K562 (cell line): ENCODE measurements around the gene NUPR1. TPM values are rescaled to one million over a fixed set of nuclear protein-coding genes. Genes with fewer than 3 reads are reported as not detected.

ENCODE experiments used
- ATAC-seq: fragments of 200-7000 bp; cut with Tn5 transposase; 3 replicates; pipeline ENCODE4 v1.9.1; 2020; ENCODE audit warnings: moderate library complexity
- BruUV-seq: library from RNA; stranded (reverse); fragments of 400-500 nt; replicated peaks from 2 replicates; lab custom pipeline; 2021; lab: Mats Ljungman, UMichigan
- CTCF ChIA-PET: fragments of 300-600 bp; formaldehyde crosslinking; extraction: SDS; loops from one replicate; lab custom pipeline; 2021; ENCODE audit warnings: low intra/inter-chr PET ratio; lab: Yijun Ruan, JAX
- POLR2A ChIA-PET: fragments of 300-600, 350-650 bp; sonication (Branson Sonifier 250); formaldehyde crosslinking; extraction: SDS; loops from one replicate; lab custom pipeline; 2021; ENCODE audit warnings: antibody characterized with exemption, inconsistent platforms; lab: Yijun Ruan, JAX
- DNase-seq, 4 experiments: peaks; one replicate each; pipeline versions ENCODE4 v3.0.0 to v3.0.0-alpha.2; 2011 to 2018; ENCODE audit warnings: low spot score in 3 of 4, mixed read lengths in 3 of 4; ENCODE audit errors: extremely low read depth in 1 of 4
- FAIRE-seq: peaks from 2 replicates; lab custom pipeline; 2011; peaks lifted over from hg19 to GRCh38; lab: Jason Lieb, UNC
- H2AFZ ChIP-seq: 2 replicates; pipeline ENCODE4 v1.6.0; 2011; ENCODE audit warnings: low read depth, low read length, control low read depth, inconsistent platforms
- H3K27ac ChIP-seq: fragments of 200-600 bp; 3 replicates; pipeline ENCODE4 v1.8.0; 2011; ENCODE audit warnings: low read depth, mild to moderate bottlenecking, control low read depth, inconsistent platforms, low read length, moderate library complexity, mixed read lengths; ENCODE audit errors: extremely low read depth
- H3K27me3 ChIP-seq, 2 experiments: fragments of 300-600 bp in 1 of 2; 2 replicates in 1 of 2; 3 replicates in 1 of 2; pipeline versions ENCODE4 v1.6.0 to v1.8.0; 2011; ENCODE audit warnings: inconsistent platforms in 2 of 2, low read length in 2 of 2, mild to moderate bottlenecking in 1 of 2, mixed read lengths in 1 of 2, moderate library complexity in 1 of 2; ENCODE audit not compliant: control insufficient read depth in 2 of 2, insufficient read depth in 2 of 2
- H3K36me3 ChIP-seq: fragments of 300-600 bp; 3 replicates; pipeline ENCODE4 v1.8.0; 2011; ENCODE audit warnings: mild to moderate bottlenecking, low read length, inconsistent platforms; ENCODE audit not compliant: control insufficient read depth, insufficient read depth
- H3K4me1 ChIP-seq, 2 experiments: fragments of 200-600 bp in 1 of 2; replicated peaks in 1 of 2; 2 replicates in 1 of 2; 3 replicates in 1 of 2; pipeline versions ENCODE4 v1.5.1 to v1.8.0; 2011; ENCODE audit warnings: inconsistent platforms in 2 of 2, low read length in 2 of 2, mild to moderate bottlenecking in 1 of 2, mixed read lengths in 1 of 2, moderate library complexity in 1 of 2; ENCODE audit not compliant: control insufficient read depth in 2 of 2, insufficient read depth in 2 of 2
- H3K4me2 ChIP-seq: 2 replicates; pipeline ENCODE4 v1.6.1; 2011; ENCODE audit warnings: low read length, control low read depth, inconsistent platforms, mixed read lengths; ENCODE audit not compliant: insufficient read depth
- H3K4me3 ChIP-seq: fragments of 200-600 bp; sonication (generic), shearing (Covaris generic); 2 replicates; pipeline ENCODE4 v1.5.1; 2016; ENCODE audit warnings: control low read depth, inconsistent platforms
- H3K79me2 ChIP-seq: fragments of 200-600 bp; 3 replicates; pipeline ENCODE4 v1.8.0; 2011; ENCODE audit warnings: low read length, inconsistent platforms; ENCODE audit not compliant: control insufficient read depth, insufficient read depth
- H3K9ac ChIP-seq, 2 experiments: 2 replicates each; pipeline versions ENCODE4 v1.6.0 to v1.6.1; 2011; ENCODE audit warnings: low read depth in 2 of 2, low read length in 2 of 2, control low read depth in 1 of 2, inconsistent platforms in 1 of 2, mild to moderate bottlenecking in 1 of 2, mixed read lengths in 1 of 2; ENCODE audit not compliant: insufficient read depth in 1 of 2
- H3K9me1 ChIP-seq: one replicate; pipeline ENCODE4 v1.6.0; 2011; ENCODE audit warnings: inconsistent platforms, mild to moderate bottlenecking, low read length, moderate library complexity; ENCODE audit not compliant: control insufficient read depth, insufficient read depth
- H3K9me3 ChIP-seq: replicated peaks from 2 replicates; pipeline ENCODE4 v1.5.1; 2011; ENCODE audit warnings: low read depth, low read length, inconsistent platforms; ENCODE audit not compliant: control insufficient read depth, insufficient read depth
- H4K20me1 ChIP-seq: replicated peaks from 2 replicates; pipeline ENCODE4 v1.6.1; 2011; ENCODE audit warnings: low read length, inconsistent platforms, mixed read lengths; ENCODE audit not compliant: control insufficient read depth, insufficient read depth
- AFF1 ChIP-seq, 2 experiments: fragments of 450-650 bp; IDR thresholded peaks; 2 replicates each; pipeline ENCODE4 v1.6.1; 2018; ENCODE audit warnings: mild to moderate bottlenecking in 2 of 2, low read depth in 1 of 2; ENCODE audit not compliant: partially characterized antibody in 2 of 2
- ATF7 ChIP-seq: fragments of 450-650 bp; IDR thresholded peaks from 2 replicates; pipeline ENCODE4 v1.7.1; 2014; ENCODE audit warnings: mild to moderate bottlenecking, moderate library complexity
- CBX1 ChIP-seq: sonication (generic); IDR thresholded peaks from 2 replicates; pipeline ENCODE4 v1.6.1; 2016; ENCODE audit warnings: antibody characterized with exemption, low read depth, mild to moderate bottlenecking
- CREB3L1 ChIP-seq: fragments of 450-650 bp; IDR thresholded peaks from 2 replicates; pipeline ENCODE4 v1.6.1; 2014; ENCODE audit warnings: low read depth, mild to moderate bottlenecking, moderate library complexity, borderline replicate concordance
- CREM ChIP-seq: IDR thresholded peaks from 2 replicates; pipeline ENCODE4 v1.6.1; 2014; ENCODE audit warnings: antibody characterized with exemption, low read depth
- DPF2 ChIP-seq: fragments of 450-650 bp; IDR thresholded peaks from 2 replicates; pipeline ENCODE4 v1.6.1; 2016
- HCFC1 ChIP-seq: IDR thresholded peaks from 2 replicates; pipeline ENCODE4 v1.6.1; 2012; ENCODE audit warnings: low read depth, low read length, improper control_type of control experiment
- MLLT1 ChIP-seq, 2 experiments: fragments of 450-650 bp; IDR thresholded peaks; 2 replicates each; pipeline ENCODE4 v1.6.1; 2016
- SRF ChIP-seq, 2 experiments: fragments of 250-450, 450-650 bp in 1 of 2; sonication (Bioruptor Pico) in 1 of 2; sonication (generic) in 1 of 2; formaldehyde crosslinking; IDR thresholded peaks; 2 replicates each; pipeline versions ENCODE4 v1.5.0 to v1.5.1; 2020 to 2022; ENCODE audit warnings: mild to moderate bottlenecking in 1 of 2, missing genetic modification reagents in 1 of 2
- TFAP4 ChIP-seq: sonication (generic); formaldehyde crosslinking; IDR thresholded peaks from 2 replicates; pipeline ENCODE4 v1.8.0; 2022; ENCODE audit warnings: missing genetic modification reagents, mild to moderate bottlenecking, moderate library complexity, borderline replicate concordance
- ZNF232 ChIP-seq: sonication (generic); formaldehyde crosslinking; IDR thresholded peaks from 2 replicates; pipeline ENCODE4 v1.8.0; 2022; ENCODE audit warnings: mild to moderate bottlenecking, missing genetic modification reagents
- ZNF263 ChIP-seq: sonication (generic); formaldehyde crosslinking; IDR thresholded peaks from 2 replicates; pipeline ENCODE4 v1.8.0; 2022; ENCODE audit warnings: mild to moderate bottlenecking, missing genetic modification reagents, borderline replicate concordance
- WGBS: fragments of 100-300 bp; shearing (Covaris generic); methylation state at CpG from one replicate; pipeline ENCODE4 v1.1.6; 2016; ENCODE audit warnings: low coverage, mixed read lengths; ENCODE audit not compliant: insufficient coverage; ENCODE audit errors: missing lambda C conversion rate; 5-methylcytosine and 5-hydroxymethylcytosine counted together
- in situ Hi-C: fragments of 300-500 bp; cut with MboI; formaldehyde crosslinking; loops from 4 replicates; pipeline ENCODE4 v1.15.0; 2018; ENCODE audit warnings: inconsistent platforms, mixed read lengths
- intact Hi-C: fragments of 100-400 bp; cut with micrococcal nuclease; formaldehyde crosslinking; loops from 2 replicates; pipeline ENCODE4 v1.14.2; 2022
- polyA plus RNA-seq, 8 experiments: library from polyadenylated mRNA; depleted of rRNA in 4 of 8; stranded (reverse) in 5 of 8; unstranded in 3 of 8; fragments of >200 nt; fragmentation: Nextera tagmentation in 2 of 8; fragmentation: Illumina TruSeq in 1 of 8; extraction: Ambion mirVana in 2 of 8; extraction: Trizol in 1 of 8; gene quantifications; 2 replicates each; pipeline versions ENCODE4 v1.2.1 to v1.2.3, GENCODE V29; 2011 to 2014; ENCODE audit warnings: inconsistent platforms in 1 of 8, missing spikeins in 1 of 8
- total RNA-seq, 7 experiments: library from RNA; depleted of rRNA in 6 of 7; stranded (reverse); fragments of >200 nt in 6 of 7; fragmentation: Illumina TruSeq in 2 of 7; extraction: Trizol in 2 of 7; gene quantifications; 2 replicates each; pipeline versions ENCODE4 v1.2.1 to v1.2.3, GENCODE V29; 2011 to 2021; ENCODE audit warnings: low replicate concordance in 1 of 7

Gene NUPR1
- total and polyA plus RNA-seq, 9 of the 15 experiments (the other 6 are each of a cell fraction or from before 2014, with no cell fraction given) = 0.07 to 1.5 (median 0.27) TPM

GRCh38 chr16:28553776-28554633, 15.2 kb upstream of the NUPR1 start, which contains the start of gene SGF29:
TSS of gene SGF29 (plus strand) at chr16:28553920. CDS start at chr16:28581070, 27,150 bp downstream.
- ATAC-seq (peak; percentile 98), DNase-seq (peak; percentile 94 to 99 (median 98)), FAIRE-seq (peak; percentile 94)
- peak within 1 kb of the TSS; percentile 56 for H3K4me3 ChIP-seq
- intact Hi-C loops = no loop called here
- under 1% methylated on average over 61 of the region's 88 CpGs for WGBS
- peaks cover 21% of the 10 kb centered on the region; the same call in 1 of the 3 replicates for H3K36me3 ChIP-seq
- peak within 1 kb of the TSS; percentile 99 for H3K27ac ChIP-seq
- peaks cover 3 to 6% of the 10 kb centered on the region in 2 experiments; a peak in 4 of 5 replicates for H3K4me1 ChIP-seq
- H4K20me1 ChIP-seq = no peaks in the 10 kb centered on the region
- in situ Hi-C loops = no loop called here
- H3K27me3 ChIP-seq = no peaks in the 10 kb centered on the region
- ChIA-PET POLR2A (interaction anchor here (0.6 to 1.0 kb wide), 3 partner anchors 39 to 1351 kb away, joined by 3 read pairs; partner anchors contain the start of gene KDM8), CTCF (interaction anchor here (0.7 kb wide), 1 partner anchor 274 kb away, joined by 3 read pairs; no protein-coding TSS in a partner anchor)
- TSS peak; percentile 97 for BruUV-seq
- H3K9me3 ChIP-seq = no peaks in the 10 kb centered on the region
- peak within 1 kb of the TSS; percentile 99 for H2AFZ ChIP-seq
- peaks cover 9% of the 10 kb centered on the region for H3K79me2 ChIP-seq
- H3K4me2 ChIP-seq = peak within 1 kb of the TSS; percentile 88
- H3K9me1 ChIP-seq = no peaks in the 10 kb centered on the region
- peak within 1 kb of the TSS; percentile 94 to 100 for H3K9ac ChIP-seq
- TF ChIP-seq AFF1 (IDR thresholded peaks at IDR 0.05; ENCODE audit: low read depth in 1 of 2, partially characterized antibody in 2 of 2) (peak in 1 of 2 experiments; percentile 93), HCFC1 (peak; percentile 88), CBX1 (peak; percentile 60; the same call in 1 of the 2 replicates), ZNF232 (CRISPR knock-in tag) (no peak), TFAP4 (CRISPR knock-in tag) (peak; percentile 56; the same call in 1 of the 2 replicates), CREM (peak; percentile 97), MLLT1 (IDR thresholded peaks at IDR 0.05) (peak in 1 of 2 experiments; percentile 61; a peak in 1 of 4 replicates), ATF7 (peak; percentile 89), SRF (CRISPR knock-in tag; IDR thresholded peaks at IDR 0.05) (peak in 1 of 2 experiments; percentile 84; a peak in 2 of 4 replicates), DPF2 (no peak; the same call in 1 of the 2 replicates), CREB3L1 (peak; percentile 89), ZNF263 (CRISPR knock-in tag) (peak; percentile 96)
